HG03095 (cell line): ENCODE measurements around the gene ZNF844.
"Not testable (repeated sequence)": the region's sequence is repeated elsewhere in the genome, so short reads cannot be mapped to it uniquely, and the experiment has no call there.

Experiments used
- ATAC-seq: cut with Tn5 transposase; IDR thresholded peaks from one replicate; pipeline ENCODE4 v1.9.1; 2021; ENCODE audit warnings: moderate library complexity; ENCODE audit not compliant: unreplicated experiment

The ZNF844 gene

GRCh38 chr19:12092065-12092867 is 27.7 kb downstream of the ZNF844 start:
- no peak for ATAC-seq

DNA sequence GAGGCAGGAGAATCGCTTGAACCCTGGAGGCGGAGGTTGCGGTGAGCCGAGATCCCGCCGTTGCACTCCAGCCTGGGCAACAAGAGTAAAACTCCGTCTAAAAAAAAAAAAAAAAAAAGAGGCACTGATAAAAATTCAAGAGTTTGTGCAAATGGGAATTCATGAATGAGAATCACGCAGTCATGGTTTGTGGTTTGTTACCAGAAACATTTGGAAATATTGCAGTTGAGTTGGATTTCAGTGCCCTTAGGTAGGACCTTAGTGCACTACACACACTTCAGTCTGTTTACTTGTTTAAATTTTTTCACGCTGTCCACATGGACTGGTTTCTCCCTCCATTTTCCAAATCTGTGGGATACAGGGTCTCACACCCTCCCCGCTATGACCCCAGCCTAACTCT is 28.4 kb downstream of the ZNF844 start:
- ATAC-seq = no peak

DNA sequence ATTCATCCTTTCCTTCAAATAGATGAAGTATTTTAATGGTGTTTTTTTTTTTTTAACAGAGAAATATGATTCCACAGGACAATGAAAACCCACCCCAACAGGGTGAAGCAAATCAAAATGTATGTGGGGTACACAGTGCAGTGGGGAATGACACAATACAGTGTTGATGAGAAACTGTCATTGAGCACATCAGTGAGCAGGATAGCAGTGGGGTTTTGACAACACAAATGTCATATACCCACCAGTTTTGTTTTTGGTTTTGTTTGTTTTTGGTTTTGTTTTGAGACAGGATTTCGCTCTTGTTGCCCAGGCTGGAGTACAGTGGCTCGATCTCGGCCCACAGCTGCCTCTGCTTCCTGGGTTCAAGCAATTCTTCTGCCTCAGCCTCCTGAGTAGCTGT is 29.2 kb downstream of the ZNF844 start:
- no peak for ATAC-seq

- ATAC-seq = no peak
These were observed 30.7 kb downstream of the ZNF844 start for GRCh38 chr19:12095111-12095790.

GRCh38 chr19:12098040-12098439 is 33.5 kb downstream of the ZNF844 start:
- no peak for ATAC-seq

DNA sequence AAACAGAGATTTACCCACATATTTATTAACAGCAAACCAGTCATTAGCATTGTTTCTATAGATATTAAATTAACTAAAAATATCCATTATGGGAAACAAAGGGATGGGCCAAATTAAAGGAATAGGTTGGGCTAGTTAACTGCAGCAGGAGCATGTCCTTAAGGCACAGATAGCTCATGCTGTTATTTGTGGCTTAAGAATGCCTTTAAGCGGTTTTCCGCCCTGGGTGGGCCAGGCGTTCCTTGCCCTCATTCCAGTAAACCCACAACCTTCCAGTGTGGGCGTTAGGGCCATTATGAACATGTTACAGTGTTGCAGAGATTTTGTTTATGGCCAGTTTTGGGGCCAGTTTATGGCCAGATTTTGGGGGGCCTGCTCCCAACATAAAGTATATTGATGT is 39.4 kb downstream of the ZNF844 start:
- not testable (repeated sequence) for ATAC-seq

GRCh38 chr19:12111176-12111575 is 46.6 kb downstream of the ZNF844 start:
- no peak for ATAC-seq

GRCh38 chr19:12111943-12112637 is 47.6 kb downstream of the ZNF844 start:
- ATAC-seq = no peak

DNA sequence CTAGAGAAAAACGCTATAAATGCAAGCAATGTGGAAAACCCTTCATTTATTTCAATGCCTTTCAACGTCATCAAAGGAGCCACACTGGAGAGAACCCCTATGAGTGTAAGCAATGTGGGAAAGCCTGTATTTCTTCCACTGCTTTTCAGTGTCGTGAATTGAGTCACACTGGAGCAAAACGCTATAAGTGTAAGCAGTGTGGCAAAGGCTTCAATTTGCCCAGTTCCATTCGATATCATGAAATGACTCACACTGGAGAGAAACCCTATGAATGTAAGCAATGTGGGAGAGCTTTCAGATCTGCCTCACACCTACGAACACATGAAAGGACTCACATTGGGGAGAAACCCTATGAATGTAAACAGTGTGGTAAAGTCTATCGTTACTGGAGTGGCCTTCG is 48.2 kb downstream of the ZNF844 start:
- no peak for ATAC-seq

GRCh38 chr19:12113121-12113520 is 48.6 kb downstream of the ZNF844 start:
- no peak for ATAC-seq

- no peak for ATAC-seq
These were observed 52.9 kb downstream of the ZNF844 start for GRCh38 chr19:12117201-12117970.

GRCh38 chr19:12126707-12127106 is 62.2 kb downstream of the ZNF844 start:
- no peak for ATAC-seq
